Peyer's patch (tissue), 4 donors: ENCODE results near the gene NGRN. TPM values are rescaled to one million over a fixed set of nuclear protein-coding genes. Genes with fewer than 3 reads are reported as not detected.
A peak's percentile ranks its signal among the peaks of the same experiment; 100 is the strongest.
"Not testable (repeated sequence)": the region's sequence is repeated elsewhere in the genome, so short reads cannot be mapped to it uniquely, and the experiment has no call there.

Experiments used
- DNase-seq, 3 donors: peaks; one replicate each; pipeline ENCODE4 v3.0.0-alpha.2; 2017 to 2019
- H3K27ac ChIP-seq, 4 donors: fragments of 200-600 bp; sonication (generic); one replicate each; pipeline ENCODE4 v1.5.1; 2016 to 2019
- H3K27me3 ChIP-seq, 2 donors: fragments of 200-600 bp; sonication (generic); one replicate each; pipeline ENCODE4 v1.5.1; 2019
- H3K36me3 ChIP-seq, 3 donors: fragments of 200-600 bp; sonication (generic); one replicate each; pipeline ENCODE4 v1.5.1; 2016 to 2019
- H3K4me1 ChIP-seq, 4 donors: fragments of 200-600 bp; sonication (generic); one replicate each; pipeline ENCODE4 v1.5.1; 2016 to 2019
- H3K4me3 ChIP-seq, 4 donors: fragments of 200-600 bp; sonication (generic); 1 replicate in 3 of 4; 2 replicates in 1 of 4; pipeline ENCODE4 v1.5.1; 2016 to 2019; ENCODE audit warnings: mild to moderate bottlenecking in 1 of 4
- H3K9me3 ChIP-seq, 4 donors: fragments of 200-600 bp; sonication (generic); one replicate each; pipeline ENCODE4 v1.5.1; 2016 to 2019; ENCODE audit warnings: mild to moderate bottlenecking in 1 of 4
- POLR2A ChIP-seq, 2 donors: fragments of 450-650 bp; IDR thresholded peaks; one replicate each; pipeline ENCODE4 v1.5.1; 2017; ENCODE audit warnings: antibody characterized with exemption in 2 of 2, mild to moderate bottlenecking in 2 of 2, moderate library complexity in 2 of 2
- total RNA-seq, 4 donors: library from RNA; depleted of rRNA; stranded (reverse); fragments of >200 nt; gene quantifications; one replicate each; pipeline ENCODE4 v1.1.0, GENCODE V29; 2016
- TF ChIP-seq, protein P1 (sequence below), 6 experiments: fragments of 450-650 bp in 4 of 6; fragments of 200-600 bp in 2 of 6; sonication (generic) in 1 of 6; IDR thresholded peaks; one replicate each; pipeline ENCODE4 v1.5.1; 2017 to 2019; ENCODE audit warnings: antibody characterized with exemption in 6 of 6, mild to moderate bottlenecking in 3 of 6, moderate library complexity in 1 of 6

The NGRN gene
- total RNA-seq, 4 donors from 2014 or later = 33.5 to 48.7 (median 39.2) TPM

DNA sequence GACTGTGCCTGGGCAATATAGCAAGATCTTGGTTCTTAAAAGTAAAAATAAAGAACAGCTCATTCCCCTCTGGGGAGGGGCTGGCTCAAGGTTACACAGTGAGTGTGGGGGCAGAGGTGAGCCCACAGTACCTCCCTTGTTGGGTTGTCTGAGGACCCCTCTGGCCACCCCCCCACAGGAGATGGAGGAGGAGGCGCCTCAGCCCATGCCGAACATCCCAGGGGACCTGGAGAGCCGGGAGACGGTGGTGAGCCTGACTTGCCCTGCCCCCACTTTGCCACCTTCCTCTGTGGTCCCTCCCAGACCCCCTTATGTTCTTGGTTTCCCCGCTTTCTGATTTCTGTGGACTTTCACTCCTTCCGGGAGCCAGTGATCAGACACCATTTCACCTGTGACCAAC is 28.7 kb downstream of the NGRN start:
- no peak for DNase-seq
- TF ChIP-seq, protein P1, sequence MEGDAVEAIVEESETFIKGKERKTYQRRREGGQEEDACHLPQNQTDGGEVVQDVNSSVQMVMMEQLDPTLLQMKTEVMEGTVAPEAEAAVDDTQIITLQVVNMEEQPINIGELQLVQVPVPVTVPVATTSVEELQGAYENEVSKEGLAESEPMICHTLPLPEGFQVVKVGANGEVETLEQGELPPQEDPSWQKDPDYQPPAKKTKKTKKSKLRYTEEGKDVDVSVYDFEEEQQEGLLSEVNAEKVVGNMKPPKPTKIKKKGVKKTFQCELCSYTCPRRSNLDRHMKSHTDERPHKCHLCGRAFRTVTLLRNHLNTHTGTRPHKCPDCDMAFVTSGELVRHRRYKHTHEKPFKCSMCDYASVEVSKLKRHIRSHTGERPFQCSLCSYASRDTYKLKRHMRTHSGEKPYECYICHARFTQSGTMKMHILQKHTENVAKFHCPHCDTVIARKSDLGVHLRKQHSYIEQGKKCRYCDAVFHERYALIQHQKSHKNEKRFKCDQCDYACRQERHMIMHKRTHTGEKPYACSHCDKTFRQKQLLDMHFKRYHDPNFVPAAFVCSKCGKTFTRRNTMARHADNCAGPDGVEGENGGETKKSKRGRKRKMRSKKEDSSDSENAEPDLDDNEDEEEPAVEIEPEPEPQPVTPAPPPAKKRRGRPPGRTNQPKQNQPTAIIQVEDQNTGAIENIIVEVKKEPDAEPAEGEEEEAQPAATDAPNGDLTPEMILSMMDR (IDR thresholded peaks at IDR 0.05) = no peak
- no peak for TF ChIP-seq POLR2A (IDR thresholded peaks at IDR 0.05)
- Histone ChIP-seq H3K4me3 (peak overlapping the region in 2 of 4 donors; percentile 13 to 41), H3K36me3 (no peaks in the 10 kb centered on the region), H3K4me1 (peaks cover 0 to 9% (median 2%) of the 10 kb centered on the region in 4 donors), H3K27ac (no peak overlapping the region), H3K9me3 (no peaks in the 10 kb centered on the region), H3K27me3 (no peaks in the 10 kb centered on the region)

DNA sequence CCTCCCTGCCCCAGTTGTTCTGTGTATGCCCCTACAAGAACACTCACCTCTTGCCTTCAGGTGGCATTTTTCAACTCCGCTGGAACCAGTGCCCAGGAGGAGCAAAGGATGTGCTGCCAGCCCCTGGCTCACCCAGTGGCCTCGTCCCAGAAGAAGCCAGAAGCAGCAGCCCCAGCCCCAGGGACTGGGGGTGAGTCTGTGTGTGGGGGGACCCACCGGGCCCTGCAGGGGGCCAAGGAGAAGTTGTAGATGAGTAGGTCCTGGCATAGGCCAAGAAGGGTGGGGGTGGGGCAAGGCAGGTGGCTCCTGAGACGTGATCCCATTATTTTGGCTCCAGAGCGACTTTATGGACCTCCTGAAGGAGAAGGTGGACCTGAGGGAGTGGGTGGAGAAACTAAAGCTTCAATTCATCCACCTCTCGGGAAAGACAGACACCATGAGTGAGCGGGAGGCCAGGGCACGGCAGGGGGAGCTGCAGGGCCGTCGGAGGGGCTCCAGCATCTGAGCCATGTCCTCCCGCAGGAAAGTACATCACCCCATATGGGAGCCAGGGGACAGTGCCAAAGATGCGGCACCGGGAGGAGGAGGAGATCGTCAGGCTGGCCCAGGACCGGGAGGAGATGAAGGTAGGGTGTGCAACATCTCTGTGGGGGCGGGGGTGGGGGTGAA is 29.3 kb downstream of the NGRN start:
- H3K4me3 ChIP-seq = peak overlapping the region in 2 of 4 donors; percentile 13 to 41
- TF ChIP-seq, protein P1 (IDR thresholded peaks at IDR 0.05) = no peak
- DNase-seq = no peak

DNA sequence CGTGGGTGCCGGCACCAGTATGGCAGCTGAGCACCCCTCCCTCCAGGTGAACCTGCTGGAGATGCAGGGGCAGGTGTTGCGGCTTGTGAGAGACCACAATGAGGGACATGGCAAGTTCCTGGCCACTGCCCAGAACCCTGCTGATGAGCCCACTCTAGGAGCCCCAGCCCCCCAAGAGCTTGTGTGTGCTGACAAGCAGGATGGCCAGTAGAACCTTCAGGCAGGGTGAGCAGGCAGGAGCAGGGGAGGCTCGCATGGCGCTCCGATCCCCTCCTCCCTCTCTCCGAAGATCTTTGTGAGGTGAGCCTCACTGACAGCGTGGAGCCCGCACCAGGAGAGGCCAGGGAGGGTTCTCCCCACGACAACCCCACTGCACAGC is 29.8 kb downstream of the NGRN start:
- H3K4me3 ChIP-seq = peak overlapping the region in 2 of 4 donors; percentile 13 to 41
- no peaks in the 10 kb centered on the region for H3K36me3 ChIP-seq
- no peak overlapping the region for H3K27ac ChIP-seq
- H3K4me1 ChIP-seq = peaks cover 0 to 9% (median 2%) of the 10 kb centered on the region in 4 donors
- no peaks in the 10 kb centered on the region for H3K27me3 ChIP-seq
- no peaks in the 10 kb centered on the region for H3K9me3 ChIP-seq
- no peak for DNase-seq
- no peak for TF ChIP-seq POLR2A (IDR thresholded peaks at IDR 0.05)
- TF ChIP-seq, protein P1 (IDR thresholded peaks at IDR 0.05) = no peak

More for the DNA sequence above, 29.3 kb downstream of the NGRN start:
- H3K36me3 ChIP-seq = no peaks in the 10 kb centered on the region
- no peaks in the 10 kb centered on the region for H3K9me3 ChIP-seq
- H3K4me1 ChIP-seq = peaks cover 0 to 9% (median 2%) of the 10 kb centered on the region in 4 donors
- H3K27ac ChIP-seq = no peak overlapping the region
- no peaks in the 10 kb centered on the region for H3K27me3 ChIP-seq

DNA sequence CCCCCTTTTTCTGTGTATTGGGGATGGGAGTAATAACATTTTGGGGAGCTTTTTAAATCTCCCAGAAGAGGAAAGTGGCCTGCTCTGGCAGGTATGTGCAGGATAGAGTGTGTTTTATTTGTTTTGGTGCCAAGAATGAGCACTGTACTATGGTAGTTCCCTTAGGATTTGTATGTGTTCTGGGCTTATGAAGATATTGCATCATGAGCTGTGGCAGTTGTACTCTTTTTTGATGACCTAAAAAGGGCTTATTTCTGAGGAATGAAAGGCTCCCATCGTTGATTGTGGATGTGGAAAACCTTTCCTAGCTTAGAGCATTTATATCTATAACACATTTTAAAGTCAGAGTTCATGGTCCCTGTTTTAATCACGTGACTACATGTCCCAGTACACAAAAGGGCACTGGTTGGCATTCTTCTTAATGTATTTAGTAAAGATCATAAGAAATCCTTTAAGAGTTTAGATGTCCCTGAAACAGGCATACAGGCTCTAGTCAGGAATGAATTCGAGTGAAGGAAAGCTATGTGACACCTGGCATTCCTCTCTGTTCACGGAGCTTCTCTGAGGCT is 30.9 kb downstream of the NGRN start:
- not testable (repeated sequence) for H3K27me3 ChIP-seq, H3K9me3 ChIP-seq, H3K4me3 ChIP-seq, H3K27ac ChIP-seq, H3K36me3 ChIP-seq, DNase-seq
- peaks cover 0 to 15% (median 2%) of the 10 kb centered on the region in 4 donors for H3K4me1 ChIP-seq

DNA sequence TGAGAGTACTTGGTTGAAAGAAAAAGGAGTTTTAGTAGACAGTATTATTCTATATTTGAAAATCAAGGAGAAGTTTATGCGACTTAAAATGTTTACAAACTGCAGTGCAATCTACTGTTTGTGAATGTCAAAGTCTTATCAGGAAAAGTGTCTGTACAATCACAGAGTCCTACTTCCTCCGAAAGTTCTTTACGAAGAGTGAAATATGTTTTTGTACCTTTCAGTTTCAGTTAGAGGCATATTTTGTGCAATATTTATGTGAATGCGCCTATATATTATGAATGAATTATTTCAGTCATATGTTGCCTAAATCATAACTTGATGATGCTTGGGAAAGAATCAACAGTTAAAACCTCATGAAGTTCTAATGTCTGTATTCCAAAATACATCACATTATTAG is 31.5 kb downstream of the NGRN start:
- peaks cover 0 to 20% (median 2%) of the 10 kb centered on the region in 4 donors for H3K4me1 ChIP-seq
- H3K36me3 ChIP-seq = no peaks in the 10 kb centered on the region
- no peak for TF ChIP-seq POLR2A (IDR thresholded peaks at IDR 0.05)
- TF ChIP-seq, protein P1 (IDR thresholded peaks at IDR 0.05) = no peak
- no peak overlapping the region for H3K27ac ChIP-seq
- no peak for DNase-seq
- no peaks in the 10 kb centered on the region for H3K9me3 ChIP-seq
- H3K27me3 ChIP-seq = no peaks in the 10 kb centered on the region
- H3K4me3 ChIP-seq = no peak overlapping the region

DNA sequence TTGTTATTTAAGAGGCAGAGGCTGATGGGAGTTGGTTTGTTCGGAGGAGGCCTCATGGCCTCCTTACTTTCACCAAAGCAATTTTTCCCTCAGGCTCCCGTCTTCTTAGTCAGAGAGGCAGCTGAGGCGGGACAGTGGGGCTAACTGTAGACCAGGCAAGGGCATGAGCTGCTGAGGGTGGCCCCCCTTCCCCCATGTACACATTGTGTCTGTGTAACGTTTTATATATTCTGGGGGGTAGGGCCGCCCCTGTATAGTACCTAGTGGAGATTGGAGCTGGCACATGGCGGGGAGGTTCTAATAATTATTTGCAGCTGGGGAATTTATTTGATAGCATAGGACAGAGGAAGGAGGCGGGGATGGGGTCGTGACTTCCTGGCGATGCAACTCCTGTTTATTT is 35.1 kb downstream of the NGRN start:
- Histone ChIP-seq H3K27ac (no peak overlapping the region), H3K27me3 (no peaks in the 10 kb centered on the region), H3K9me3 (no peaks in the 10 kb centered on the region), H3K4me3 (no peak overlapping the region), H3K4me1 (peaks cover 0 to 12% (median 0%) of the 10 kb centered on the region in 4 donors), H3K36me3 (no peaks in the 10 kb centered on the region)
- peak in 1 of 3 donors; percentile 39 for DNase-seq
- TF ChIP-seq, protein P1 (IDR thresholded peaks at IDR 0.05) = no peak
- TF ChIP-seq POLR2A (IDR thresholded peaks at IDR 0.05) = no peak
